ENCODE data around the gene SPTSSA.

DNA sequence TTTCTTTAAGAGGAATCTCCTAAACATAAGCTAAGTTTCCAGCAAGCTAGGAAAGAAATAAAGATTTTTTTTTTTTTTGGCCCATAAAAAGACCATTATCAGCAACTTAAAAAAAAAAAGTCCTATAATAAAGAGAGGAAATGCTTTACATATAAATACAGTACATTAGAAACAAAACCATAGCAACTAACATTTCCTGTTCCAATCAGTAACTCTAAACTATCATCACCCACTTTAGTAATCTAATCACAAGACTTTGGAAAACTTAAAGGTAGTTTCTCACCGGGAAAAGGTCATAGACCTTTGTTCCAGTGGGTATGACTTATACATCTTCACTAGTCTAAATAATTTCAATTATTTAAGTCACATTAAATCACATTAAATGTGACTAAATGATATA lies 11.1 kb downstream of the SPTSSA start:
- TF ChIP-seq, protein P1, sequence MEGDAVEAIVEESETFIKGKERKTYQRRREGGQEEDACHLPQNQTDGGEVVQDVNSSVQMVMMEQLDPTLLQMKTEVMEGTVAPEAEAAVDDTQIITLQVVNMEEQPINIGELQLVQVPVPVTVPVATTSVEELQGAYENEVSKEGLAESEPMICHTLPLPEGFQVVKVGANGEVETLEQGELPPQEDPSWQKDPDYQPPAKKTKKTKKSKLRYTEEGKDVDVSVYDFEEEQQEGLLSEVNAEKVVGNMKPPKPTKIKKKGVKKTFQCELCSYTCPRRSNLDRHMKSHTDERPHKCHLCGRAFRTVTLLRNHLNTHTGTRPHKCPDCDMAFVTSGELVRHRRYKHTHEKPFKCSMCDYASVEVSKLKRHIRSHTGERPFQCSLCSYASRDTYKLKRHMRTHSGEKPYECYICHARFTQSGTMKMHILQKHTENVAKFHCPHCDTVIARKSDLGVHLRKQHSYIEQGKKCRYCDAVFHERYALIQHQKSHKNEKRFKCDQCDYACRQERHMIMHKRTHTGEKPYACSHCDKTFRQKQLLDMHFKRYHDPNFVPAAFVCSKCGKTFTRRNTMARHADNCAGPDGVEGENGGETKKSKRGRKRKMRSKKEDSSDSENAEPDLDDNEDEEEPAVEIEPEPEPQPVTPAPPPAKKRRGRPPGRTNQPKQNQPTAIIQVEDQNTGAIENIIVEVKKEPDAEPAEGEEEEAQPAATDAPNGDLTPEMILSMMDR (conservative IDR thresholded peaks at IDR 0.05) = no peak
- TF ChIP-seq ZFX (IDR thresholded peaks at IDR 0.05) = no peak

Data from C4-2B (cell line).